LNCaP clone FGC (cell line): ENCODE data around the gene MAMDC2.

Experiments used
- DNase-seq: peaks from one replicate; pipeline ENCODE4 v3.0.0-alpha.2; 2011; ENCODE audit warnings: low read depth
- H3K4me3 ChIP-seq: 2 replicates; pipeline ENCODE4 v1.5.1; 2011; ENCODE audit warnings: mild to moderate bottlenecking, low read depth, low read length, control low read depth
- TF ChIP-seq, protein P1 (sequence below): IDR thresholded peaks from 2 replicates; pipeline ENCODE4 v1.5.1; 2012; ENCODE audit warnings: mild to moderate bottlenecking; ENCODE audit not compliant: control insufficient read depth, insufficient read depth; ENCODE audit errors: extremely low read depth

MAMDC2 gene

DNA sequence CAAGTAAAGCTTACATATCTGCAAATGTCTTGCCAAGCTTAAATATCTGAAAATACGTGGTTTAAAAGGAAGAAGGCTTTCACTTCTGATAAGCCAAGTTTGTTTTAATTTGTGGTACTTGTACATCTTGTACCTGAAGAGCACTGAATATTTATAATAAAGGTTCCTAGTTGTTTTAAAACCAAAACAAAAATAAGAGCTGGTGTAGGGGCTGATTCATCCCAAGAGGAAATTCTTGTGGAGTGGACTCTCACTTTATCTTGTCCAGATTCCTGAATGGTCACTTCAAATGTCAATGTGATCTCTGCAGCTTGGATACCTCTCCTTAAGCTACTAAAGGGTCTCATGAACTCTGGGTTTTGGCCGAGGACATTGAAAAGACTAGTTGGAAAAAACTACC is 29.5 kb downstream of the MAMDC2 start:
- no peak for DNase-seq
- no peak overlapping the region for H3K4me3 ChIP-seq
- TF ChIP-seq, protein P1, sequence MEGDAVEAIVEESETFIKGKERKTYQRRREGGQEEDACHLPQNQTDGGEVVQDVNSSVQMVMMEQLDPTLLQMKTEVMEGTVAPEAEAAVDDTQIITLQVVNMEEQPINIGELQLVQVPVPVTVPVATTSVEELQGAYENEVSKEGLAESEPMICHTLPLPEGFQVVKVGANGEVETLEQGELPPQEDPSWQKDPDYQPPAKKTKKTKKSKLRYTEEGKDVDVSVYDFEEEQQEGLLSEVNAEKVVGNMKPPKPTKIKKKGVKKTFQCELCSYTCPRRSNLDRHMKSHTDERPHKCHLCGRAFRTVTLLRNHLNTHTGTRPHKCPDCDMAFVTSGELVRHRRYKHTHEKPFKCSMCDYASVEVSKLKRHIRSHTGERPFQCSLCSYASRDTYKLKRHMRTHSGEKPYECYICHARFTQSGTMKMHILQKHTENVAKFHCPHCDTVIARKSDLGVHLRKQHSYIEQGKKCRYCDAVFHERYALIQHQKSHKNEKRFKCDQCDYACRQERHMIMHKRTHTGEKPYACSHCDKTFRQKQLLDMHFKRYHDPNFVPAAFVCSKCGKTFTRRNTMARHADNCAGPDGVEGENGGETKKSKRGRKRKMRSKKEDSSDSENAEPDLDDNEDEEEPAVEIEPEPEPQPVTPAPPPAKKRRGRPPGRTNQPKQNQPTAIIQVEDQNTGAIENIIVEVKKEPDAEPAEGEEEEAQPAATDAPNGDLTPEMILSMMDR, result no peak

GRCh38 chr9:70073756-70074155 is 30.1 kb downstream of the MAMDC2 start:
- DNase-seq, result no peak
- TF ChIP-seq, protein P1, result no peak
- H3K4me3 ChIP-seq, result no peak overlapping the region

GRCh38 chr9:70076678-70077077 is 33.0 kb downstream of the MAMDC2 start:
- TF ChIP-seq, protein P1, result no peak
- no peak for DNase-seq
- no peak overlapping the region for H3K4me3 ChIP-seq

DNA sequence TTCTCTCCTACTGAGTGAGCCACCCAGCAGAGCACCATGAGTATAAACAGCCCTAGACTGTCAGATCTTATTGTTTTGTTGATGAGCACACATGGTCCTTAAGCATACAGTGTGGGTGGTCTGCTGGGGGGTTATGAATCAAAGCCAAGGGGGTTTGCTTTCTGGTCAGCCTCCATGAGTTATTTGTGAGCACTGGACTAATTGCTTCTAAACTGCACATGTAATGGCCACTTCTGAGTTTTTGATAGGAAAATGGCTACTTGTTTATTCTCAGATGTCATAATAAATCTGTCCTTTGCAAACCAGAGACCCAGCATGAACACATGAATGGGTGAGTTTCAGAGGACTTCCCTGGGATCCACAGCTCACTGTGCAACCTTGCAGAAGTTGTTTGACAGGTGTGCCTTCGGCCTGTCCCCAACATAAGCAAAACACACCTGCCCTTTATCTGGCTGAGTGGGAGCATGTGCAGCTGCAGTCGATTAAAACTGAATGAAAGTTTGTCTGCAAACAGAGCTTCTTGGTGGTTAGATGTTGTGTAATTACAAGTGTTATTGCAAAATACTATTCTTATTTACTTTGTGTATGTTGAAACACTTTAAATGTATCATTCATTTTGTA is 35.9 kb downstream of the MAMDC2 start:
- TF ChIP-seq, protein P1, result no peak
- no peak overlapping the region for H3K4me3 ChIP-seq
- DNase-seq, result no peak

- TF ChIP-seq, protein P1, result no peak
- DNase-seq, result peak; percentile 66
- H3K4me3 ChIP-seq, result no peak overlapping the region
Observed at GRCh38 chr9:70080481-70081119, 37.0 kb downstream of the MAMDC2 start.

GRCh38 chr9:70081120-70081495 is 37.5 kb downstream of the MAMDC2 start:
- no peak overlapping the region for H3K4me3 ChIP-seq
- DNase-seq, result no peak
- TF ChIP-seq, protein P1, result no peak

GRCh38 chr9:70083429-70083828 is 39.8 kb downstream of the MAMDC2 start:
- H3K4me3 ChIP-seq, result no peak overlapping the region
- DNase-seq, result no peak
- TF ChIP-seq, protein P1, result no peak
